ENCODE results near the gene WDCP. TPM values are rescaled to one million over a fixed set of nuclear protein-coding genes. Genes with fewer than 3 reads are reported as not detected.

Gene WDCP
- total RNA-seq, 1 experiment from 2014 or later, result 19.9 TPM

- Histone ChIP-seq H3K9ac (ENCODE audit: low read length) (no peak overlapping the region), H2AFZ (ENCODE audit: low read depth, low read length, poor library complexity, severe bottlenecking) (no peak overlapping the region), H3K4me2 (ENCODE audit: low read length) (no peak overlapping the region), H3K36me3 (ENCODE audit: control insufficient read depth in 1 of 2, insufficient read depth in 2 of 2, low read length in 2 of 2) (no peaks in the 10 kb centered on the region), H4K20me1 (ENCODE audit: insufficient read depth) (no peaks in the 10 kb centered on the region), H3K4me3 (replicated peaks in 1 of 2; ENCODE audit: low read depth in 1 of 2, low read length in 2 of 2) (no peak overlapping the region), H3K9me3 (ENCODE audit: control insufficient read depth in 1 of 2, insufficient read depth in 1 of 2, low read depth in 1 of 2, low read length in 2 of 2) (no peaks in the 10 kb centered on the region), H3K9me2 (ENCODE audit: insufficient read depth) (no peaks in the 10 kb centered on the region), H3K79me2 (ENCODE audit: insufficient read depth, low read length) (peaks cover 3% of the 10 kb centered on the region; the same call in 1 of the 2 replicates), H3K27me3 (ENCODE audit: insufficient read depth, low read length) (no peaks in the 10 kb centered on the region), H3K27ac (ENCODE audit: low read depth, low read length) (no peak overlapping the region), H3K4me1 (ENCODE audit: control insufficient read depth in 1 of 2, insufficient read depth in 2 of 2, low read length in 2 of 2) (peaks cover 8 to 22% of the 10 kb centered on the region in 2 experiments)
- DNase-seq (ENCODE audit: low read depth, low spot score) (no peak), ATAC-seq (no peak)
- ChIA-PET RAD21 (ENCODE audit: low non-redundant PET in 1 of 2, low total read pairs in 2 of 2, uncharacterized antibody in 2 of 2, unreplicated experiment in 2 of 2) (interaction anchor here in 1 of 2 experiments (0.6 kb wide), 1 partner anchor 24 kb away, joined by 4 read pairs; the partner anchor contains the start of gene SF3B6), CTCF (no interaction called here), POLR2A (no interaction called here)
- intact Hi-C loops (cut with micrococcal nuclease), result loop anchor here (2.0 kb wide), 1 partner anchor 25 kb away; the partner anchor contains the start of gene SF3B6
- BruUV-seq (replicated peaks), result no TSS peak
- no peak for TF ChIP-seq EGR1 (IDR thresholded peaks at IDR 0.05; ENCODE audit: low read depth)
- TF ChIP-seq CEBPB (IDR thresholded peaks at IDR 0.05; ENCODE audit: low read depth), result no peak
Measured at GRCh38 chr2:24051833-24052232, 4.6 kb upstream of the WDCP start.

DNA sequence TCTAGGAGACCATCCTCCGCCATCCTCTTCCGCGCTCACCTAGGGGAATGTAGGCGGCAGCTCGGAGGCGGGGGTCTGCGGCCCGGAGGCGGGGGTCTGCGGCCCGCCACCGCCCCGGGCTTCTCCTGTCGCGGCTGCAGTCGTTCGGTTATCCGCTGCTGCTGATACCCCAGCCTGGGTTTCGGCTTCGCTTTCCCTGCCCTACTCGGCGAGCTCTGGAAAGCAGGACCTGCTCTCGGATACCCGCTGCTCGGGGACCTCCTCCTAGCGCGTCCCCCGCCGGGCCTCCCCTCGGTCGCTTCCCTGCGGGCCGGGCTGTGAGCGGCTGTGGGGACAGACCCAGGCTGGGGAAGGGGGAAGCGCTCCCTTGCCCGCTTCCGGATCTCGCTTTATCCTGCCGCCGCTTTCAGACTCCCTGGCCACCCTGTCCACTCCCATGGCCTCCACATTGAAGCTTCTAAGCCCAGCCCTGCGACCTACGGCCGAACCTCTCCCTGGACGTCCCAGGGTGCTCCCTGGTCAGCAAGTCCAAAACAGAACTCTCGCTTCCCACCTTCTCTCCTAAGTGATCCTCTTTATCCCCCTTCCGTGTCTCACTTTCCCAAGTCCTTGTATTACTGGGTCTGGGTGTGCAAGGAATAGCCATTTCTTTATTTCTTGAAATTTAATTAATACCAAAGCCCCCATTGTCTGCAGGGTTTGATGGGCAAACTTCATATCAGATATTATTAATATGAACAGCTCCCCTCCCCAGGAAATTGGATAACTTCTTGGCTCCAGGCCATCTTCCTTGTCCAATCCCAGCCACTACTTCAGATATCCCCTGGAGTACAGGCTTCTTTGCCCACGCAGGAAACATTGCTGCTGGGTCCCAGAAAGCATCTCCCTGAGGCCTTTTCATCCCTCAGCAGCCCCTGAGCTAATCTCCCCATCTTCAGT is 3.1 kb upstream of the WDCP start:
- ChIA-PET CTCF (interaction anchor here (1.0 kb wide), 1 partner anchor 114 kb away, joined by 3 read pairs; no protein-coding TSS in a partner anchor), POLR2A (interaction anchor here (2.4 kb wide), 1 partner anchor 26 kb away, joined by 16 read pairs; the partner anchor contains the start of gene SF3B6), RAD21 (ENCODE audit: low non-redundant PET in 1 of 2, low total read pairs in 2 of 2, uncharacterized antibody in 2 of 2, unreplicated experiment in 2 of 2) (no interaction called here)
- Histone ChIP-seq H3K4me2 (ENCODE audit: low read length) (peak overlapping the region; percentile 90), H3K79me2 (ENCODE audit: insufficient read depth, low read length) (peaks cover 12% of the 10 kb centered on the region; the same call in 1 of the 2 replicates), H3K9me3 (ENCODE audit: control insufficient read depth in 1 of 2, insufficient read depth in 1 of 2, low read depth in 1 of 2, low read length in 2 of 2) (no peaks in the 10 kb centered on the region), H2AFZ (ENCODE audit: low read depth, low read length, poor library complexity, severe bottlenecking) (no peak overlapping the region), H3K27ac (ENCODE audit: low read depth, low read length) (no peak overlapping the region), H3K27me3 (ENCODE audit: insufficient read depth, low read length) (no peaks in the 10 kb centered on the region), H3K4me3 (replicated peaks in 1 of 2; ENCODE audit: low read depth in 1 of 2, low read length in 2 of 2) (peak overlapping the region; percentile 64 to 69), H3K9ac (ENCODE audit: low read length) (peak overlapping the region; percentile 44), H3K36me3 (ENCODE audit: control insufficient read depth in 1 of 2, insufficient read depth in 2 of 2, low read length in 2 of 2) (no peaks in the 10 kb centered on the region), H3K4me1 (ENCODE audit: control insufficient read depth in 1 of 2, insufficient read depth in 2 of 2, low read length in 2 of 2) (peaks cover 13 to 30% of the 10 kb centered on the region in 2 experiments), H4K20me1 (ENCODE audit: insufficient read depth) (no peaks in the 10 kb centered on the region), H3K9me2 (ENCODE audit: insufficient read depth) (no peaks in the 10 kb centered on the region)
- DNase-seq (ENCODE audit: low read depth, low spot score) (no peak), ATAC-seq (no peak)
- intact Hi-C loops (cut with micrococcal nuclease), result loop anchor here (2.0 kb wide), 1 partner anchor 26 kb away; the partner anchor contains the start of gene SF3B6
- BruUV-seq (replicated peaks), result TSS peak; percentile 31
- no peak for TF ChIP-seq SIN3A (IDR thresholded peaks at IDR 0.05; ENCODE audit: low read depth)
- TF ChIP-seq ZBTB33 (IDR thresholded peaks at IDR 0.05; ENCODE audit: extremely low read depth, insufficient replicate concordance, low read length), result no peak
- no peak for TF ChIP-seq CEBPB (IDR thresholded peaks at IDR 0.05; ENCODE audit: low read depth)
- TF ChIP-seq FOSL1 (IDR thresholded peaks at IDR 0.05; ENCODE audit: low read depth), result no peak
- no peak for TF ChIP-seq CTCF (IDR thresholded peaks at IDR 0.05 in 2 of 3, conservative IDR thresholded peaks at IDR 0.05 in 1 of 3; ENCODE audit: borderline replicate concordance in 1 of 3, insufficient read depth in 1 of 3, low read depth in 2 of 3, low read length in 2 of 3)
- TF ChIP-seq SRF (IDR thresholded peaks at IDR 0.05; ENCODE audit: low read depth), result no peak
- no peak for TF ChIP-seq ZFX (IDR thresholded peaks at IDR 0.05)
- TF ChIP-seq, protein P1, sequence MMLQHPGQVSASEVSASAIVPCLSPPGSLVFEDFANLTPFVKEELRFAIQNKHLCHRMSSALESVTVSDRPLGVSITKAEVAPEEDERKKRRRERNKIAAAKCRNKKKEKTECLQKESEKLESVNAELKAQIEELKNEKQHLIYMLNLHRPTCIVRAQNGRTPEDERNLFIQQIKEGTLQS (IDR thresholded peaks at IDR 0.05), result no peak
- no peak for TF ChIP-seq JUND (IDR thresholded peaks at IDR 0.05)
- TF ChIP-seq EZH2 (IDR thresholded peaks at IDR 0.05), result no peak
- TF ChIP-seq TCF7L2 (IDR thresholded peaks at IDR 0.05; ENCODE audit: borderline replicate concordance, extremely low read depth, insufficient read depth, insufficient read length), result no peak
- no peak for TF ChIP-seq YY1 (IDR thresholded peaks at IDR 0.05; ENCODE audit: extremely low read depth, insufficient replicate concordance, low read depth, low read length)
- TF ChIP-seq ZNF274 (IDR thresholded peaks at IDR 0.05; ENCODE audit: low read depth, low read length), result no peak

Measured in HCT116 (cell line).